Suppressor macrophage (primary cell): ENCODE data around the gene SPSB4.
"Not testable (repeated sequence)": the region's sequence is repeated elsewhere in the genome, so short reads cannot be mapped to it uniquely, and the experiment has no call there.

Experiments
- DNase-seq, 4 experiments: peaks; one replicate each; pipeline ENCODE4 v3.0.0-alpha.2; 2020 to 2022

SPSB4 gene

DNA sequence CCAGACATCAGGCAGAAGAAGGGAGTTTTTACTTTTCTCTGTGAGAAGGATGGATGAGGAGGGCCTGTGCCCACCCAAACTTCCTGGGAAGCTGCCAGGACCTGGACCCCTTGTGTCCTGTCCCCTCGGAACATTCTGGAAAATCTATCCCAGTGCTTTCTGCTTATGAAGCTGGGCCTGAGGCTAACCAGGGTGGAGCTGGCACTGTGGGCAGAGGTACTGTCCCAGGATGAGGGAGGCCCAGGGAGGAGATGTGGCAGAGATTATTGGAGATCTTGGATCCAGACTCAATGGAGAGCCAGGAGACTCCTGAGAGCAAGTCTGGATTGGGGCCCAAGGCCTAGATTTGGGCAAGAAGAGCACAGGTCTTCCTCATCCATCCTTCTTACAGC, 44.4 kb downstream of the SPSB4 start:
- no peak for DNase-seq

- no peak for DNase-seq
These were observed 45.0 kb downstream of the SPSB4 start for GRCh38 chr3:141096164-141096563.

DNA sequence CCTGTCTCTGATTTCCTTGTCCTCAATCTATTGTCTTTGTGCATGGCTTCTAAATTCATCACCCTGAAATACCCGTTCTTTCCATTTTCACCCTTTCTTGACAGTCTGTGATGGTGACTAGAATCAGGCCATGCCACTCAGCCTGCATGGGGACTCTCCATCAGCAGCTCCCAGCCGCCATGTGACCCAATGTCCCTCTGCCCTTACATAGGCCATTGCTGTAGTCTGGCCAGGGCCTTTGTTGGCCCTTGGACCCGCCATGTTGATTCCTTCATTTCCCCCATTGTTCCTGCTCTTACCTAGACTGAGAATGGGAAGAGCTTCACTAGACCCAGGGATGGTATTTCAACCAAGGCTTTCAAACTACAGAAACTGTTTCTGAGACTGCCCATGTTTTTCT, 45.8 kb downstream of the SPSB4 start:
- no peak for DNase-seq

- no peak for DNase-seq
These were observed 49.0 kb downstream of the SPSB4 start for GRCh38 chr3:141100112-141100511.

DNA sequence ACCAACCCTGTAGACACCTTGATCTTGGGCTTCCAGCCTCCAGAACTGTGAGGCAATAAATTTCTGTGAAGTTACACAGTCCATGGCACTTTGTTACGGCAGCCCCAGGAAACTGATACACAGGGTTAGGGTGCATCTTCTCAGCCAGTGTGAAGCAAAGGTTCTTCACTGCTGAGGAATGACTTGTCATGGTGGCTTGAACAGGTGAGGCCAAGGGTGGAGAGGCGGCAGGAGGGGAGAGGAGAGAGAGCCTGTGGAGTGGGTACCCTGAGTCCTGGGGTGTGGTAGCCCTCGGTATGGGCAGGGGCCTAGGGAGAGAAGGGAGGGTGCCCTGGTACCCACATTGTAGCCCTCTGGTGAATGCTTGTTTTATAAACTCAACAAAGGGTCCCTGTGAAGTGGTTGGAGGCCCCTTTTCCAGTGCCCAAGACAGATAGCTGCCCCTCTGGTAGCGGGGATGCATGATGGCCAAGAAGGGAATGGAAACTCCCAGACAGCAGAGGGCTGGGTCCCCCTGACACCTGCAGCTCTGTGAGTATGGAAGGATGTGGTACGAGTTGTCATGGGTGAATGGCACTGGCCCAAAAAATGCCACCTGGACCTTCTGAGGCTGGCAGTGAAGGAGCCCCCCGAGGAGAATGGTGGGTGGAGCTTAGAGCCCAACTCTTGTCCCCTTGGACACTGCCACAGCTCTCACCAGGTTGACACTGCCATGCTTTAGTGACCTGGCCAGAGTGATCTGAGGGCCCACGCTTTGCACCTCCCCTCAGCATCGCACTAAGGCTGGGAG, 49.6 kb downstream of the SPSB4 start:
- DNase-seq = no peak

GRCh38 chr3:141102372-141102771, 51.2 kb downstream of the SPSB4 start:
- DNase-seq = no peak

- no peak for DNase-seq
These were observed 51.9 kb downstream of the SPSB4 start for GRCh38 chr3:141103067-141103466.

- no peak for DNase-seq
These were observed 52.4 kb downstream of the SPSB4 start for GRCh38 chr3:141103503-141103902.

- DNase-seq = no peak
These were observed 53.1 kb downstream of the SPSB4 start for GRCh38 chr3:141104151-141104821.

- DNase-seq = peak; percentile 79 to 93 (median 86)
These were observed 54.9 kb downstream of the SPSB4 start for GRCh38 chr3:141105828-141106628.

DNA sequence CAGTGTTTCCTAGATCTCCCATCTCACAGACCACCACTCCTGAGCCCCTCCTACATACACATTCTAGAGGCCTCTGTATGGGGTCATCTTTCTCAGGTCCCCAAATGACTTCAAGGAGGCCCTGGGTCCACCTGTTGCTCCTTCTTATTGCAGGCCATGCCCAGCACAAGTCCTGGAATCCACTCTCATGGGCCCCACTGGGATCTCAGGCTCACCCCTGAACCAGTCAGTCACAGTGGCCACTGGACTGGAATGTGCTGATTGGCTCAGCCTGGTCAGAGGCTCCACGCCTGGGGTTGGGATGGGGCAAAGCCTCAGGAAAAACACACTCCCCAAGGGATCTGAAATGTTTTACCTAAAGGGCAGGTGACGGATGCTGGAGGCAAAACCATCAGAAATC, 55.7 kb downstream of the SPSB4 start:
- DNase-seq = no peak

DNA sequence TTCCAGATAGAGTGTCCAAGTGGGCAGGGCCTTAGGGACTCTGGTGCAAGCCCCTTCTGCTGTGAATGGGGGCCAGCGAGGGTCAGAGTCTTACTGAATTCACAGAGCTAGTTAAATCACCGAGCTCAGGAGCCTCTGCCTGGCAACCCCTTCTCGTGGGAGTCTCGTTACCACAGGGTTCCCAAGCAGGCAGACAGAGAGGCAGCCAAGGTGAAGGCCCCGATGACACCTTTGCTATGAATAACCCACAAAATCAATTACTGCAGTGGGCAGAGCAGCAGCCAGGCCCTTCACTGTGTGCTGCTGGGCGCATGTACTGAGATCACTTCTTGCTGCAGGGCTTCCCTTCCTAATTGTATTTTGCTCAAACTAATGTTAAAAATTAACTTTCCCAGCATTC, 56.9 kb downstream of the SPSB4 start:
- no peak for DNase-seq

DNA sequence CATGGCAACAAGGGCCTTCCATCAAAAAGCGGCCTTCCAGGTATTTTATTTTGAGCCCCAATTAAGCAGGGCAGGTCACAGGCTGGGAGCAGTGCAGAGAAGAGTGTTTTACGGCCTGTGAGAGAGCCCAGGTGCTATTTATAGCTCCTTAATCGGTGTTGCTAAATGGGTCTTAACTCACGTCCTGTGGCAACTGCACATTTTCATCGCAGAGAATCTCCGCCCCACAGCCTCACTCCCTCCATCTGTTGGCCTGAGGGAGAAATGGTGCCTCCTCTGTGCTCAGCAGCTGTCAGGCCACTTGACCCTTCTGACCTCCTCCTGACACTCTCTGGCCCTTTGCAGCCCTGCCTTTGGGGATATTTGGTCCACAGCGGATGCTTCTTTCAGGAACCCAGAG, 58.6 kb downstream of the SPSB4 start:
- no peak for DNase-seq

DNA sequence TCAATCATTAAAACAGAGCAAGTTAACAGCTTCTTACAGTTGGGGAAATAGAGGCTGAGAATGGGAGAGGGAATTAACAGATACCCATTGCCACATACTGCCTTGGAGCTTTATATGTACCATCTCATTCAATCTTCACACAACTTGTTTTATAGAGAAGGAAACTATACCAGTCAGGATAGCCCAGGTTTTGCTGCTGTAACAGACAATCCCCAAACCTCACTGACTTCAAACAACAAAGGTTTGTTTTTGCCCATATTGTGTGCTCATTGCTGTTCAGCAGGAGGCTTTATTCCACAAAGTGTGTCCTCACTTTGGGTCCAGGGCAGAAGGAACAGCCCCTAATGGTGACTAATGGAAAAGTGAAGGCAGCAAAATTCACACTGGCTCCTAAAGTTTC, 59.2 kb downstream of the SPSB4 start:
- DNase-seq = no peak

- DNase-seq = no peak
These were observed 60.4 kb downstream of the SPSB4 start for GRCh38 chr3:141111364-141112155.

DNA sequence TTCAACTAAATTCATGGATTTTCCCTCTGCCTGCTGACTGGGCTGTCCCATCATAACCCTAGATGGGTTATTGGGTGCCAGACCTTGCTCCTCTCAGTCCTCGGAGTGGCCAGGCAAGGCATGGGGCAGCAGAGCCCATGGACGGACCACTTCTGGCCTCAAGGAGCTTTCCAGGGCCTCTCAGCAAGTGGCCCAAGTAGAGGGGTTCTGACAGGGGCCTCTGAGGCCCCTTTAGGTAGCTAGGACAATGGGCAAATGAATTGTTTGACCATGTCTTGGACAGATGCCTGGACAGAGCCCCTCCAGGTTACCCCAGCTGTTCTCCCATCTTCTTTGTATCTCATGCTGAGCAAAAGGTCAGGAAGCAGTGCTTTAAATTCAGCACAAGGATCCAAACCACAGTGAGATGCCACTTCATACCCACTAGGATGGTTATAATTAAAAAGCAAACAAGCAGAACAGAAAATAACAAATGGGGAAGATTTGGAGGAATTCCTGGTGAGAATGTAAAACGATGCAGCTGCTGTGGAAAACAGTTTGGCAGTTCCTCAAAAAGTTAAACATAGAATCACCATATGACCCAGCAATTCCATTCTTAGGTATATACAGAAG, 61.6 kb downstream of the SPSB4 start:
- DNase-seq = no peak

- DNase-seq = not testable (repeated sequence)
These were observed 62.5 kb downstream of the SPSB4 start for GRCh38 chr3:141113680-141114079.

DNA sequence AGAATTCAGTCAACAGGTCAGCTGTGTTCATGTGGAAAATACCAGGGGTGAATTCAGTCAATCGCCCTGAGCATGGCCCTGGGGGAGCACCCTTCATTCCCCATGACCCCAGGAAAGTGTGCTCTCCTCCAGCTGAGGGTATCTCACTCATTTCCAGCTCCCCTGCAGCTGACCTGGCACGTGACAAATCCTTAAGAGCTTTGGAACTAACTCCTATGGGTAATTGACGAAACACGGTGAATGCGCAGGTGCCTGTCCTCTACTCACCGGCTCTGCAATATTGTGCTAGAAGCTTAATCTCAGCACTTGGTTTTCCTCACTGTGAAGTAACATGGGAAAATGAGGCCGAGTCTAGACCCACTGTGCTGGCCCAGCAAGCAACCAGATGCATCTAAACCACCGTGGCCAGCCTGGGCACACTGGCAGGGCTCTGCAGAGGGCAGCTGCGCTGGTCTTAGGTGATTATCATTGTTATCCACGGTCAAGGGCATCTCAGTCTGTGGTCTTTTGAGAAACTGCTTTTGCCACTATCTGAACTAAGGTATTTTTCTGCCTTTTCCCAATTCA, 63.1 kb downstream of the SPSB4 start:
- no peak for DNase-seq

GRCh38 chr3:141114816-141115460, 63.8 kb downstream of the SPSB4 start:
- peak in 2 of 4 experiments; percentile 6 to 13 for DNase-seq

GRCh38 chr3:141115789-141116541, 64.8 kb downstream of the SPSB4 start:
- peak in 2 of 4 experiments; percentile 13 to 18 for DNase-seq
